Measurements from ENCODE around the gene SPATA31D4. TPM values are rescaled to one million over a fixed set of nuclear protein-coding genes. Genes with fewer than 3 reads are reported as not detected.

SPATA31D4 gene
- total and polyA plus RNA-seq, 10 of the 15 experiments (the other 5 are each of a cell fraction or from before 2014, with no cell fraction given), result not detected

- WGBS (ENCODE audit: insufficient coverage, insufficient replicate concordance, low lambda C conversion rate, missing lambda C conversion rate), result 5% methylated on average over 5 of the region's 5 CpGs
- ChIA-PET RAD21 (ENCODE audit: unreplicated experiment) (no interaction called here), POLR2A (no interaction called here), SMC1A (ENCODE audit: uncharacterized antibody, unreplicated experiment) (no interaction called here), CTCF (no interaction called here)
- no peaks in the 10 kb centered on the region for H3K79me2 ChIP-seq (ENCODE audit: control insufficient read depth, insufficient read depth, low read length)
- intact Hi-C loops (cut with micrococcal nuclease; ENCODE audit: unreplicated experiment) (no loop called here), in situ Hi-C loops (cut with MboI) (loop anchor here (25.0 kb wide), 1 partner anchor 88 kb away; no protein-coding TSS in a partner anchor)
- no peaks in the 10 kb centered on the region for H4K20me1 ChIP-seq (ENCODE audit: control insufficient read depth, insufficient read depth)
- no peak overlapping the region for H3K4me2 ChIP-seq (ENCODE audit: control insufficient read depth, insufficient read depth)
- no peak for DNase-seq (ENCODE audit: low read depth, low spot score)
- H3K9me3 ChIP-seq (replicated peaks; ENCODE audit: control insufficient read depth, insufficient read depth, low read length), result no peaks in the 10 kb centered on the region
- BruUV-seq (replicated peaks), result no TSS peak
- H3K27me3 ChIP-seq (replicated peaks in 1 of 2; ENCODE audit: control insufficient read depth in 2 of 2, insufficient read depth in 2 of 2, low read length in 1 of 2), result no peaks in the 10 kb centered on the region
- TF ChIP-seq SPI1 (IDR thresholded peaks at IDR 0.05; ENCODE audit: borderline replicate concordance, insufficient read depth, low read depth, low read length) (no peak), ZZZ3 (IDR thresholded peaks at IDR 0.05; ENCODE audit: control insufficient read depth, insufficient read length, low read depth) (no peak), WRNIP1 (IDR thresholded peaks at IDR 0.05; ENCODE audit: borderline replicate concordance, low read depth, low read length) (no peak), SIX5 (IDR thresholded peaks at IDR 0.05; ENCODE audit: low read depth, low read length, severe bottlenecking) (no peak), ESRRA (IDR thresholded peaks at IDR 0.05; ENCODE audit: low read length) (no peak), NFYA (IDR thresholded peaks at IDR 0.05; ENCODE audit: borderline replicate concordance, low read depth, low read length) (no peak), RB1 (IDR thresholded peaks at IDR 0.05; ENCODE audit: borderline replicate concordance) (no peak)
- ATAC-seq, result no peak
- no peak overlapping the region for H3K9ac ChIP-seq (ENCODE audit: control insufficient read depth, insufficient read depth, low read length)
- H3K4me3 ChIP-seq, result no peak overlapping the region
- FAIRE-seq, result no peak
- H3K36me3 ChIP-seq (ENCODE audit: control insufficient read depth in 2 of 2, insufficient read depth in 2 of 2, low read length in 1 of 2), result no peaks in the 10 kb centered on the region
- no peak overlapping the region for H2AFZ ChIP-seq (ENCODE audit: control insufficient read depth, low read depth, low read length)
- no peaks in the 10 kb centered on the region for H3K4me1 ChIP-seq (ENCODE audit: control insufficient read depth, insufficient read depth, low read length)
- H3K27ac ChIP-seq (ENCODE audit: control insufficient read depth, insufficient read depth), result no peak overlapping the region
Measured at GRCh38 chr9:81974764-81975163, 46.5 kb downstream of the SPATA31D4 start.

DNA sequence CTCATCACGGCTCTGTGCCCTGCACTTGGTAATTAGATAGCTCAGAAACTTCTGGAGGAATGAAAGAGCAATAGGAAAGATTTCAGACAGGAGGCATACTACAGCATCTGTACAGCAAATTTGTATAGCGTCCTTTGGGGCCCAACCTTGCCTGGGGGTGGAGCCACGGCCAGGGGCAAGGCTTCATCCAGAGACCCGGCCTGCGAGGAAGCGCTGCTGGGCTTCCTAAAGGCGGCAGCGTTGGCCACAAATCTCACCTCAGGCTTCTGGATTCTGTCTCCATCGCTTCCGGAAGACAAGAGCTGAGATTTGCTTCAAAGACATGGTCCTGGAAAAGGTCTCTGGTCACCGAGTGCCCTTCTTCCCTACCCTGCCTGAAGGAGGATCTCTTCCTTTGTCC lies 48.1 kb downstream of the SPATA31D4 start:
- Histone ChIP-seq H4K20me1 (ENCODE audit: control insufficient read depth, insufficient read depth) (no peaks in the 10 kb centered on the region), H3K4me3 (no peak overlapping the region), H3K79me2 (ENCODE audit: control insufficient read depth, insufficient read depth, low read length) (no peaks in the 10 kb centered on the region), H3K9ac (ENCODE audit: control insufficient read depth, insufficient read depth, low read length) (no peak overlapping the region), H3K4me1 (ENCODE audit: control insufficient read depth, insufficient read depth, low read length) (no peaks in the 10 kb centered on the region), H3K4me2 (ENCODE audit: control insufficient read depth, insufficient read depth) (no peak overlapping the region), H2AFZ (ENCODE audit: control insufficient read depth, low read depth, low read length) (no peak overlapping the region), H3K9me3 (replicated peaks; ENCODE audit: control insufficient read depth, insufficient read depth, low read length) (no peaks in the 10 kb centered on the region), H3K27me3 (replicated peaks in 1 of 2; ENCODE audit: control insufficient read depth in 2 of 2, insufficient read depth in 2 of 2, low read length in 1 of 2) (no peaks in the 10 kb centered on the region), H3K27ac (ENCODE audit: control insufficient read depth, insufficient read depth) (no peak overlapping the region), H3K36me3 (ENCODE audit: control insufficient read depth in 2 of 2, insufficient read depth in 2 of 2, low read length in 1 of 2) (no peaks in the 10 kb centered on the region)
- WGBS (ENCODE audit: insufficient coverage, insufficient replicate concordance, low lambda C conversion rate, missing lambda C conversion rate), result 45% methylated on average over 11 of the region's 11 CpGs
- ChIA-PET POLR2A (no interaction called here), SMC1A (ENCODE audit: uncharacterized antibody, unreplicated experiment) (no interaction called here), RAD21 (ENCODE audit: unreplicated experiment) (no interaction called here), CTCF (no interaction called here)
- no peak for ATAC-seq
- intact Hi-C loops (cut with micrococcal nuclease; ENCODE audit: unreplicated experiment), result no loop called here
- no TSS peak for BruUV-seq (replicated peaks)
- no peak for FAIRE-seq
- in situ Hi-C loops (cut with MboI), result no loop called here
- no peak for DNase-seq (ENCODE audit: low read depth, low spot score)
- TF ChIP-seq, protein P1, sequence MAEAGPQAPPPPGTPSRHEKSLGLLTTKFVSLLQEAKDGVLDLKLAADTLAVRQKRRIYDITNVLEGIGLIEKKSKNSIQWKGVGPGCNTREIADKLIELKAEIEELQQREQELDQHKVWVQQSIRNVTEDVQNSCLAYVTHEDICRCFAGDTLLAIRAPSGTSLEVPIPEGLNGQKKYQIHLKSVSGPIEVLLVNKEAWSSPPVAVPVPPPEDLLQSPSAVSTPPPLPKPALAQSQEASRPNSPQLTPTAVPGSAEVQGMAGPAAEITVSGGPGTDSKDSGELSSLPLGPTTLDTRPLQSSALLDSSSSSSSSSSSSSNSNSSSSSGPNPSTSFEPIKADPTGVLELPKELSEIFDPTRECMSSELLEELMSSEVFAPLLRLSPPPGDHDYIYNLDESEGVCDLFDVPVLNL (IDR thresholded peaks at IDR 0.05; ENCODE audit: low read depth, low read length), result no peak
- no peak for TF ChIP-seq NFYB (IDR thresholded peaks at IDR 0.05; ENCODE audit: insufficient read depth, low read depth, low read length)
- TF ChIP-seq, protein P2, sequence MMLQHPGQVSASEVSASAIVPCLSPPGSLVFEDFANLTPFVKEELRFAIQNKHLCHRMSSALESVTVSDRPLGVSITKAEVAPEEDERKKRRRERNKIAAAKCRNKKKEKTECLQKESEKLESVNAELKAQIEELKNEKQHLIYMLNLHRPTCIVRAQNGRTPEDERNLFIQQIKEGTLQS (IDR thresholded peaks at IDR 0.05; ENCODE audit: borderline replicate concordance, extremely low read depth, low read depth, low read length), result no peak
- no peak for TF ChIP-seq BRCA1 (IDR thresholded peaks at IDR 0.05; ENCODE audit: low read depth, low read length)
- no peak for TF ChIP-seq RB1 (IDR thresholded peaks at IDR 0.05; ENCODE audit: borderline replicate concordance)
- TF ChIP-seq RELB (IDR thresholded peaks at IDR 0.05; ENCODE audit: low read depth), result no peak
- TF ChIP-seq SMAD5 (IDR thresholded peaks at IDR 0.05; ENCODE audit: low read depth), result no peak
- TF ChIP-seq IRF4 (IDR thresholded peaks at IDR 0.05; ENCODE audit: low read depth, low read length), result no peak
